Measurements from ENCODE around the gene NFE2L3. TPM values are rescaled to one million over a fixed set of nuclear protein-coding genes. Genes with fewer than 3 reads are reported as not detected.
"Not testable (repeated sequence)": the region's sequence is repeated elsewhere in the genome, so short reads cannot be mapped to it uniquely, and the experiment has no call there.

Gene NFE2L3
- total and polyA plus RNA-seq, 2 donors (not counting 3 experiments of a cell fraction or from before 2014, with no cell fraction given) = 29.6 to 40.2 TPM

- intact Hi-C loops (cut with micrococcal nuclease) = no loop called here
- H3K9me3 ChIP-seq (replicated peaks; ENCODE audit: control insufficient read depth, insufficient read depth, low read length) = no peaks in the 10 kb centered on the region
- ChIA-PET POLR2A (no interaction called here), CTCF (interaction anchor here (0.9 to 3.2 kb wide), 2 partner anchors 26 to 72 kb away, joined by 5 to 11 read pairs; no protein-coding TSS in a partner anchor)
- H4K20me1 ChIP-seq (replicated peaks; ENCODE audit: control insufficient read depth, extremely low read depth, insufficient read depth, low read length) = no peaks in the 10 kb centered on the region
- no peak overlapping the region for H3K27ac ChIP-seq (ENCODE audit: insufficient read depth, low read depth, low read length)
- no peak overlapping the region for H3K4me2 ChIP-seq (ENCODE audit: insufficient read depth, low read length)
- no peak overlapping the region for H3K4me3 ChIP-seq (replicated peaks in 1 of 3; ENCODE audit: insufficient read depth in 1 of 3, low read depth in 1 of 3, low read length in 3 of 3)
- dilution Hi-C loops (cut with MboI; ENCODE audit: extremely low pct_ligation_motif_present, low sequenced_read_pairs) = no loop called here
- H2AFZ ChIP-seq (ENCODE audit: low read depth, low read length) = no peak overlapping the region
- no TSS peak for BruUV-seq (replicated peaks)
- H3K79me2 ChIP-seq (ENCODE audit: control insufficient read depth, insufficient read depth, low read length) = peaks cover 46% of the 10 kb centered on the region
- no peaks in the 10 kb centered on the region for H3K27me3 ChIP-seq (ENCODE audit: control insufficient read depth in 2 of 2, insufficient read depth in 2 of 2, low read length in 2 of 2)
- H3K9ac ChIP-seq (replicated peaks; ENCODE audit: extremely low read depth, insufficient read depth, low read length) = no peak overlapping the region
- peaks cover 22% of the 10 kb centered on the region for H3K4me1 ChIP-seq (ENCODE audit: control insufficient read depth, extremely low read depth, insufficient read depth, low read length)
- TF ChIP-seq CTCF (IDR thresholded peaks at IDR 0.05; ENCODE audit: extremely low read depth in 1 of 2, insufficient read depth in 1 of 2, low read depth in 1 of 2, low read length in 2 of 2) (no peak), EZH2 (IDR thresholded peaks at IDR 0.05; ENCODE audit: borderline replicate concordance, low read depth, low read length, severe bottlenecking) (no peak), JUN (IDR thresholded peaks at IDR 0.05; ENCODE audit: borderline replicate concordance, insufficient read depth, insufficient read length, low read depth) (no peak), FOS (IDR thresholded peaks at IDR 0.05; ENCODE audit: borderline replicate concordance, insufficient read depth, low read length) (no peak), GATA2 (IDR thresholded peaks at IDR 0.05; ENCODE audit: insufficient read depth, insufficient read length, low read depth, low read length) (no peak)
- no peaks in the 10 kb centered on the region for H3K36me3 ChIP-seq (ENCODE audit: control insufficient read depth in 2 of 2, extremely low read depth in 1 of 2, insufficient read depth in 2 of 2, low read length in 2 of 2)
- no peak for DNase-seq (ENCODE audit: low read depth, low spot score)
- no peaks in the 10 kb centered on the region for H3K9me1 ChIP-seq (replicated peaks; ENCODE audit: control insufficient read depth, extremely low read depth, insufficient read depth, low read length)
- FAIRE-seq = no peak
Measured at GRCh38 chr7:26162431-26162830, 10.4 kb downstream of the NFE2L3 start.

- BruUV-seq (replicated peaks); H3K4me2 ChIP-seq (ENCODE audit: insufficient read depth, low read length); H3K27ac ChIP-seq (ENCODE audit: insufficient read depth, low read depth, low read length); H2AFZ ChIP-seq (ENCODE audit: low read depth, low read length); DNase-seq (ENCODE audit: low read depth, low spot score); POLR2A ChIA-PET; intact Hi-C loops (cut with micrococcal nuclease); H3K36me3 ChIP-seq (ENCODE audit: control insufficient read depth in 2 of 2, extremely low read depth in 1 of 2, insufficient read depth in 2 of 2, low read length in 2 of 2); dilution Hi-C loops (cut with MboI; ENCODE audit: extremely low pct_ligation_motif_present, low sequenced_read_pairs); H3K9ac ChIP-seq (replicated peaks; ENCODE audit: extremely low read depth, insufficient read depth, low read length); H4K20me1 ChIP-seq (replicated peaks; ENCODE audit: control insufficient read depth, extremely low read depth, insufficient read depth, low read length); H3K4me3 ChIP-seq (replicated peaks in 1 of 3; ENCODE audit: insufficient read depth in 1 of 3, low read depth in 1 of 3, low read length in 3 of 3); FAIRE-seq; H3K4me1 ChIP-seq (ENCODE audit: control insufficient read depth, extremely low read depth, insufficient read depth, low read length); H3K9me3 ChIP-seq (replicated peaks; ENCODE audit: control insufficient read depth, insufficient read depth, low read length); H3K9me1 ChIP-seq (replicated peaks; ENCODE audit: control insufficient read depth, extremely low read depth, insufficient read depth, low read length); H3K27me3 ChIP-seq (ENCODE audit: control insufficient read depth in 2 of 2, insufficient read depth in 2 of 2, low read length in 2 of 2): not testable (repeated sequence)
- peaks cover 32% of the 10 kb centered on the region for H3K79me2 ChIP-seq (ENCODE audit: control insufficient read depth, insufficient read depth, low read length)
- CTCF ChIA-PET = interaction anchor here (0.6 kb wide), 1 partner anchor 1758 kb away, joined by 3 read pairs; no protein-coding TSS in a partner anchor
Measured at GRCh38 chr7:26163804-26164203, 11.8 kb downstream of the NFE2L3 start.

Measured in endothelial cell of umbilical vein (primary cell).